ENCODE data around the gene NXPH4. TPM values are rescaled to one million over a fixed set of nuclear protein-coding genes. Genes with fewer than 3 reads are reported as not detected.

Gene NXPH4
- total RNA-seq, result 0.43 and 1.0 TPM in 2 replicates

- intact Hi-C loops (cut with micrococcal nuclease), result no loop called here
Observed at GRCh38 chr12:57216014-57216911, at the start of gene NXPH4. Gene NXPH4, plus strand, starts transcription at chr12:57216794. Its CDS starts 176 bp downstream, at chr12:57216970.

DNA sequence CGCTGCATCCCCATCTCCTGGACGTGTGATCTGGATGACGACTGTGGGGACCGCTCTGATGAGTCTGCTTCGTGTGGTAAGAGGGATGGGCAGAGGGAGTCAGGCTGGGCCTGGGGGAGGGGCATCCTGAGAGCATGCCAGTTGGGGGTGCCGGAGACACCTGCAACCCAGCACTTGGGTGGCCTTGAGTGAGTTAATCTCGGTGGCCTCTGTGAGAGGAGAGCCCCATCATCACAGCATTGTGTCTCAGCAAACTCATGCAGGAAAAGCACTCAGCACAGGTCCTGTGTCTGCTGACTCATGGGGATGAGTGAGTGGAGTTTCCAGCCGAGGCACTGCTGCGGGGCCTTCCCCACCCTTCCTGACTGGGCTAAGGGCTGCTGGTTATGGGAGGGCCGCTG lies 49.6 kb upstream of the NXPH4 start:
- intact Hi-C loops (cut with micrococcal nuclease), result no loop called here

DNA sequence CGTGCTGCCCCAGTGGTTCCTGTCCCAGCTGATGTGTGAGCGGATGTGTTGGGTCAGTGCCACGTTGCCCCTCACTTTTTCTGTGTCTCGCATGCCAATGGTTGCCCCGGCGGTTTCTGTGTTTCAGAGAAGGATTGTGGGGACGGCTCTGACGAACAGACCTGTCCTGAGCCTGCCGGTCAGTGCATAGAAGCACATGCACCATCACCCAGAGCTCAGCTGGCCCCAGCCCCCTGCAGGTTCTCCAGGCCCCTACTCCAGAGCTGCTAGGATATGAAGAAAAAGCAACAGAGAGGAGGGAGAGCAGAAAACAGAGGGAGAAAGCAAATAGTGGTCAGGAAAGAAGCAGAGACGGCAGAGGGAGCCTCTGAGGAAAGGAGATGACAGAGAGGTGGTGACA lies 48.5 kb upstream of the NXPH4 start:
- intact Hi-C loops (cut with micrococcal nuclease), result no loop called here

DNA sequence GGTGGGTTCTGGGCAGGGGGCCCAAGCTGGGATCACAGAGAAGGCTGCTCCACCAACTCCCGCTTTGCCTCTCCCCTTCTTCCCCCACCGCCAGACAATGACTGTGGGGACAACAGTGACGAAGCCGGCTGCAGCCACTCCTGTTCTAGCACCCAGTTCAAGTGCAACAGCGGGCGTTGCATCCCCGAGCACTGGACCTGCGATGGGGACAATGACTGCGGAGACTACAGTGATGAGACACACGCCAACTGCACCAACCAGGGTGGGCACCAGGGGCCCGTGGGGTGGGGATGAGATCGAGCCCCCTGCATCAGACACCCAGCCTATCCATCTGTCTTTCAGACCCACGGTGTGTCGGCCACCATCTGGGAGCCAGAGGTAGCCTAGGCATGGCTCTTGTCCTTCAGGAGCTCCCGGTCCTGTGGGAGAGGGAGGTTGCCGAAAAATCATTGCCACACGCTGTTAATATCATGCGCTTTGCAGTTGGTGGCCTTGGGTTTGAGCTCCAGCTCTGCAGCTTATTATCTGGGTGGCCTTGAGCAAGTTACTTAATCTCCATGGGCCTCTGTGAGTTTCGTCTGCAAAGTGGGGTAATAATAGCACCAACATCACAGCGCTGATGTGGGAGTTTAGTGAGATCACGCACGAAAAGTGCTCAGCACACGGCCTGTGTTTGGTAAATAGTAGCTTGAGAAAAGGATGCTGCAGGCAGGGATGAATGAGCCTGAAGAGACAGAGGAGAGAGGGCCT lies 47.4 kb upstream of the NXPH4 start:
- intact Hi-C loops (cut with micrococcal nuclease), result no loop called here

GRCh38 chr12:57169969-57170368 lies 46.6 kb upstream of the NXPH4 start:
- intact Hi-C loops (cut with micrococcal nuclease), result no loop called here

DNA sequence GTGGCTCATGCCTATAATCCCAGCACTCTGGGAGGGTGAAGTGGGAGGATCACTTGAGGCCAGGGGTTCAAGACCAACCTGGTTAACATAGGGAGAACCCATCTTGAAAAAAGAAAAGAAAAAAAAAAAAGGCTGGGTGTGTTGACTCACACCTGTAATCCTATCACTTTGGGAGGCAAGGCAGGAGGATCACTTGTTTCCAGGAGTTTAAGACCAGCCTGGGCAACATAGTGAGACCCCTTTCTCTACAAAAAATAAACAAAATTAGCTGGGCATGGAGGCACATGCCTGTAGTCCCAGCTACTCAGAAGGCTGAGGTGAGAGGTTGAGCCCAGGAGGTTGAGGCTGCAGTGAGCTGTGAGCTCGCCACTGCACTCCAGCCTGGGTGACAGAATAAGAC lies 46.2 kb upstream of the NXPH4 start:
- intact Hi-C loops (cut with micrococcal nuclease), result no loop called here

GRCh38 chr12:57170927-57171326 lies 45.7 kb upstream of the NXPH4 start:
- intact Hi-C loops (cut with micrococcal nuclease), result no loop called here

- intact Hi-C loops (cut with micrococcal nuclease), result no loop called here
Observed at GRCh38 chr12:57171668-57172067, 44.9 kb upstream of the NXPH4 start.

GRCh38 chr12:57173089-57173488 lies 43.5 kb upstream of the NXPH4 start:
- intact Hi-C loops (cut with micrococcal nuclease), result loop anchor here (1.0 kb wide), 1 partner anchor 49 kb away; no protein-coding TSS in a partner anchor

GRCh38 chr12:57173683-57174082 lies 42.9 kb upstream of the NXPH4 start:
- intact Hi-C loops (cut with micrococcal nuclease), result loop anchor here (1.0 kb wide), 1 partner anchor 49 kb away; no protein-coding TSS in a partner anchor

GRCh38 chr12:57175428-57176138 lies 41.0 kb upstream of the NXPH4 start:
- intact Hi-C loops (cut with micrococcal nuclease), result no loop called here

DNA sequence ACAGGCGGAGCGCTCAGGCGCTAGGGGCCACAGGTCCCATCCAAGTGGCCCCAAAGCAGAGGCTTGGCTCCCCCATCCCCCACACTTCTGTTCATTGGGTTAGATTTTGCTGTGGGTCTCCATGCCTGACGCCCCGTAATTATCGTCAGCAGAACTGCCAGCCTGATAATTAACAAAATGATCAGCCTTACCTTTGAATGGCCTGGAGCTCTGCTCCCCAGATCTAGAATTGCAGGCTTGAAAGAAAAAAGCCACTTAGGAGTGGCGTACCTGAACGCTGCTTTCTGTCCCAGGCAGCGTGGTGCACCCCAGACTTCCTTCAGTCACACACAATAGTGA lies 40.5 kb upstream of the NXPH4 start:
- intact Hi-C loops (cut with micrococcal nuclease), result no loop called here

DNA sequence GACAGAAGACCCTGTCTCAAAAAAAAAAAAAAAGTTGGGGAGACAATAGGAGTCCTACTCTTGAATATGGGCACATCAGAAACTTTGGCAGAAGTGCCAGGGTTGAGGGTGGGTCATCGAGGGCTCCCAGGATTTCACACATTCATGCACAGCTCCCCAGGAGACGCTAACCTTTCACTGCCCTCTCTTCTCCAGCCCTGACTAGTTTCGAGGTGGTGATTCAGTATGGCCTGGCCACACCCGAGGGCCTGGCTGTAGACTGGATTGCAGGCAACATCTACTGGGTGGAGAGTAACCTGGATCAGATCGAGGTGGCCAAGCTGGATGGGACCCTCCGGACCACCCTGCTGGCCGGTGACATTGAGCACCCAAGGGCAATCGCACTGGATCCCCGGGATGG lies 39.7 kb upstream of the NXPH4 start:
- intact Hi-C loops (cut with micrococcal nuclease), result no loop called here

- intact Hi-C loops (cut with micrococcal nuclease), result no loop called here
Observed at GRCh38 chr12:57177354-57177753, 39.2 kb upstream of the NXPH4 start.

- intact Hi-C loops (cut with micrococcal nuclease), result no loop called here
Observed at GRCh38 chr12:57178213-57178612, 38.4 kb upstream of the NXPH4 start.

DNA sequence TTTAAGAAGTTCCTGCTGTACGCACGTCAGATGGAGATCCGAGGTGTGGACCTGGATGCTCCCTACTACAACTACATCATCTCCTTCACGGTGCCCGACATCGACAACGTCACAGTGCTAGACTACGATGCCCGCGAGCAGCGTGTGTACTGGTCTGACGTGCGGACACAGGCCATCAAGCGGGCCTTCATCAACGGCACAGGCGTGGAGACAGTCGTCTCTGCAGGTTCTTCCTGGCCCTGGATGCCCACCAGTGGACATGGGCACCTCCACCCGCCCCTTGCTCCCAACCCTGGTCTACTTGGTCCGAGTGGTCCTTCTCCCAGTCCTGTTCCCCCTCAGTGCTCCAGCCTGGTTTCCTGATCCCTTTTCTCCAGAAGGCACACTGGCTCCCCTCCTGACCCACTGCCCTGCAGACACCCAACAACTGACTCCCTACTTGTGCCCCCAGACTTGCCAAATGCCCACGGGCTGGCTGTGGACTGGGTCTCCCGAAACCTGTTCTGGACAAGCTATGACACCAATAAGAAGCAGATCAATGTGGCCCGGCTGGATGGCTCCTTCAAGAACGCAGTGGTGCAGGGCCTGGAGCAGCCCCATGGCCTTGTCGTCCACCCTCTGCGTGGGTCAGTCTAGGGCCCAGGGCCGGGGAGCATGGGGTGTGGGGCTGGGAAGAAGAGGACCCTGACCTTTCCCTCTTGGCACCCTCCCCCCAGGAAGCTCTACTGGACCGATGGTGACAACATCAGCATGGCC lies 37.1 kb upstream of the NXPH4 start:
- intact Hi-C loops (cut with micrococcal nuclease), result no loop called here

DNA sequence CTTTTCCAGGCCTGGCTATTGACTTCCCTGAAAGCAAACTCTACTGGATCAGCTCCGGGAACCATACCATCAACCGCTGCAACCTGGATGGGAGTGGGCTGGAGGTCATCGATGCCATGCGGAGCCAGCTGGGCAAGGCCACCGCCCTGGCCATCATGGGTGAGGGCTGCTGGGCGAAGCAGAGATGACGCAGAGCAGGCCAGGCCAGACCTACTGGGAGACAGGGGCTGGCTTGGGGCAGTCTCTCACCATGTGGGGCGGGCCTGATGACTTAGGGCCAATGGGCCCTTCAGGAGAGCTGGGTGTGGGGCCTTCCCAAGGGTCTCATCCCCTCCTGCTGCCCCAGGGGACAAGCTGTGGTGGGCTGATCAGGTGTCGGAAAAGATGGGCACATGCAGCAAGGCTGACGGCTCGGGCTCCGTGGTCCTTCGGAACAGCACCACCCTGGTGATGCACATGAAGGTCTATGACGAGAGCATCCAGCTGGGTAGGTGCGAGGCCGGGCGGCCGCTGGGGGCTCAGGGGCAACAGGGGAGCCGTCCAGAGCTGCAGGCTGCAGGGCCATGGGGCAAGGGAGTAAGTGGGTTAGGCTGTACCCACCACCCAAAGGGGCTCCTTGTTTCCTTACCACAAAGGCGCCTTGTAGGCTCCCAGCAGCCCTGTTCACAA lies 36.1 kb upstream of the NXPH4 start:
- intact Hi-C loops (cut with micrococcal nuclease), result no loop called here

- intact Hi-C loops (cut with micrococcal nuclease), result no loop called here
Observed at GRCh38 chr12:57181072-57181471, 35.5 kb upstream of the NXPH4 start.

- intact Hi-C loops (cut with micrococcal nuclease), result no loop called here
Observed at GRCh38 chr12:57181561-57182155, 34.9 kb upstream of the NXPH4 start.

- intact Hi-C loops (cut with micrococcal nuclease), result loop anchor here (1.0 kb wide), 3 partner anchors 59 to 175 kb away; no protein-coding TSS in a partner anchor
Observed at GRCh38 chr12:57182918-57183575, 33.5 kb upstream of the NXPH4 start.
